SK-N-DZ (cell line): ENCODE results near the gene THOC7.

ENCODE experiments used
- small RNA-seq, 2 experiments: library from RNA; depleted of rRNA; stranded (forward); fragments of <200 nt; gene quantifications; one replicate each; pipeline ENCODE3, GENCODE V24; 2014

Gene THOC7

Small RNAs within 50 kb of the gene (small RNA-seq; reads per million reads assigned to genes)
- 0 reads per million in 2 experiments for gene SCAANT1
